Right kidney (tissue), 1 donor: ENCODE results near the gene RASSF9.

ENCODE experiments used
- DNase-seq: peaks from one replicate; pipeline ENCODE4 v3.0.0-alpha.2; 2016

The RASSF9 gene

DNA sequence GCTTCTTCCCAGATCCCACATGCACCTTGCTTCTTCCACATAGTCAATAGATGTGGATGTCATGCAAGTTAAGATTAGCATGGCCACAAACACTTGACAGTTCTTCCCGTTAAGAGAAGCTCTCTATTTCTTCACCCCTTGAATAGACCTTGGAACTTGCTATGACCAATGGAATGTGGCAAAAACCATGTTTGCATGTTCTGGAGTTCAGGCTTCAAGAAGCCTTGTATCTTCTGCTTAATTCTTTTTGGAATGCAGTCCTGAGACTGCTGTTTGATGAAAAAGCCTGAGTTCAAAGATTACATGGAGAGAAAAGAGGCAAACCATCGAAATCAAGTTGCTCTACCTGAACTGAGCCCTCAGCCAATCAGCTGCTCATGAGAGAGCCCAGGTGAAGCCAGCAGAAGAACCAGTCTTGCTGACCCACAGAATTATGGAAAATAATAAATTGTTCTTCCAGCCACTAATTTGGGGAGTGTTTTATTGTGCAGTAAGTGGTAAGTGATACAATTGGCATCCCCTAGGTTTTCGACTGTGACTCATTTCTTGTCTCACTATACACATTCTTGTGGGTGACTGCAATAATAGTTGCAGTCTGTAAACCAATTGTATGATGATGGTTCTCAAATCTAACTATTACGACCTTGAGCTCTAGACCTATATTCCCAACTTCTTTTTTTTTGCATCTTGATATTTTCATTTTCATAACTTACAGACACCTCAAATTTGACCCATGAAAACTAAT is 12.6 kb downstream of the RASSF9 start:
- DNase-seq, result no peak

DNA sequence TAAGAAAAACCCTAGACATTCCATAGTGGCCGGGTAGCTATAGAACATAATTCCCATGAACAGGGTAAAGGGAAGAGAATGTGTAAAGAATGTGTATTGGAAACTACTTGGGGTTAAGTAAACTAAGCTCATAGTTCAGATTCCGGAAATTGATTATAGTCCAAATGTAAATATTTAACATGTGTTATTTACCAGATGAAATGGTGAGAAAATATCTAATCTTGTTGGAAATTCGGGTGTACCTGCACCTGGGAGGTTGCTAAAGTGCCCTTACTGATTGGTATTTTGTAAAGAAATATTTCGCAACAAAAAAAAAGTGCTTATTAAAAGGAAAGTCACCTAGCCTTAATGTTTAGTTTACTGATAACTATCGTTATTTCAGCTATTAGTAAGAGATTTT is 14.4 kb downstream of the RASSF9 start:
- DNase-seq, result no peak

DNA sequence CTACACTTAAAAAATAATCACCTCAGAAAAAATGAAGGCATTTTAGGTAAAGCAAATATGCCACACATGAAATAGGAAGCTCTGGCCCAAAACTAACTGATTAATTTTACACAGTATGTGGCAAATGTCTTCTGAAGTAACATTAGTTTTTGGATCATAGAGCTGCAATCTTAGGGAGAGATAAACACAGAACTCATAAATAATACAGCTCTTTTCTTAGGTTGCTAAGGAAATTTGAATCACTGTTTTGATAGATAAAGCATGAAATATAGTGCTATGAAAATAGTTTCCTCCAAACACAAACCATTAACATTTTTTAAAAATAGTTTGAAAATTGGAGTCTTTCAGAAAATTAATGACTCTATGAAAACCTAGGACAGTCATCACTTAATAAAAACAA is 15.0 kb downstream of the RASSF9 start:
- no peak for DNase-seq

DNA sequence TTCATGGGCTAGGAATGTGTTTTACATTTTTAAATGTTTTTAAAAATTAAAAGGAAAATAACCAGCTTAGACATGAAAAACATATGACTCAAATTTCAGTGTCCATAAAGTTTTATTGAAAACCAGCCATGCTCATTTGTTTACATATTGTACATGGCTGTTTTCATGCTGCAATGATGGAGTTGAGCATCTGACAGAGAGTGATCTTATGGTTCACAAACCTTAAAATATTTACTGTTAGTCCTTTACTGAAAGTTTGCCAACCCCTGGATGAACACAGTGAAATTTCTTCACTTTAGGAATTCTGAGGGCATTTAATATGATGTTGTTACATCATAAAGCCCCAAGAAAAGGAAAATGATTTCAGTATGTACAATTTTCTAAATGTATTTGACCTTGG is 16.1 kb downstream of the RASSF9 start:
- no peak for DNase-seq

DNA sequence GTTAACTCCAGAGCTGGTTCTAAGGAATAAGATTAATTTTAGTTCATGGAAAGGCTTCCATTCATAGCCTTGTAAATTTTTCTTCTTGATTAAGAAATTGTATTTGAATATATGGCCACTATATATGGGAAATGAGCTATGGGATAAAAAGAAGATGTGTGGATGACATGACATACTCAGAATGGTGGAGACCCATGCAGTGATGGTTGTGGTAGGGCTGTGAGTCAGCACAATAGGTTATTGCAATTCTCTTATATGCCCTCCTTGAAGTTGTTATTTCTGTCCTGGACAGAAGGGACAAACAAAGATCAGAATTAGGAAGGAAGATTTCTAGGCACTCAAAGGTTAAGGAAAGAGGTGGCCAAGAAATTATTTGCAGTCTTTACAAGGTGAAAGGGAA is 21.5 kb downstream of the RASSF9 start:
- DNase-seq, result no peak

DNA sequence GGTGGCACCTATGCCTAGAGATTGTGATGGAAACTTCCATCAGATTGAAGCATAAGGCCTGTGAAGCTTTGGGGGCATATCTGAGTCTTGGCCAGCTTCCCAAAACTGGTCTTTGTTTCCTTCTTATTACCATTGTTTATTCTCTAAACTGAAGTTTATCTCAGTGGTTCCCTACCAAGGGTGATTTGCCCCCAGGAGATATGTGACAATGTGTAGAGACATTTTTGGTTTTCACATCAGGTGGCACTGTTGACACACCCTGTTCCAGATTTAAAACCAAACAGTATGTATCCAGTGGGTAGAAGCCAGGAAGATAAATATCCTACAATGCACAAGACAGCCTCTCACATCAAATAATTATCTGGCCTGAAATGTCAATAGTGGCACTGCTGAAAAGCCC is 22.1 kb downstream of the RASSF9 start:
- no peak for DNase-seq

DNA sequence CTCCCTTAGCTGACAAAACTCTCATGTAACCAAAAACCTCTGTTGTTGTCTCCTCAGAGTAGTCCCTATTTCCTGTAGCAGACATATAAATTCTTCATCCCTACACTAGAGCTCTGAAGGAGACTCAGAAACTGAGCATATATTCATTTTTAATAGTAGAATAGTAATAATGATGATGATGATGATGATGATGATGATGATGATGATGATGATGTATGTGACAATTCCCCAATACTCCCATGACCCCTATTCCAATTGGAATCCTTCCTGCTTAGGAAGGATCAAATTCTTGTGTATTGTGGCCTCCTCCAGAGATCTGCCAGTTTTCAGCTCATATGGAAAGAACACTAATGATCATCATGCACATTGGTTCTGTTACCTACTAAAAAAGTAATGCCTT is 26.7 kb downstream of the RASSF9 start:
- no peak for DNase-seq

DNA sequence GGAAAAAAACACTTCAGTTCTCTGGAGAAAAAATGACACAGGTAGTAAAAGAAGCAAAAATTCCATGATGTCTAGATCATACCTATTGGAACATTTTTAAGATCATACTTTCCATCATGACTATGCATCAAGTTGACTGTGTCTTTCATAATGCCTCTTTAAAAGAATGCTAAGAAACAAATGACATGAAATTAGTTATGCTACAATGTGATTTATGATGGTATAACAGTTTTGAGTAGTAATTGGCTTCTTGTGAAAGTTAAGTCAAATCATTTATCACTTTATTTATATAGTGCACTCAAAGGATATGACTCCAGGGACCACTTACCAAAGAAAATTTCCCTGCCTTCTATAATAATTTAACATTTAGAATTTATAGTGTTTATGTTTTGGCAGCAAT is 28.5 kb downstream of the RASSF9 start:
- no peak for DNase-seq

DNA sequence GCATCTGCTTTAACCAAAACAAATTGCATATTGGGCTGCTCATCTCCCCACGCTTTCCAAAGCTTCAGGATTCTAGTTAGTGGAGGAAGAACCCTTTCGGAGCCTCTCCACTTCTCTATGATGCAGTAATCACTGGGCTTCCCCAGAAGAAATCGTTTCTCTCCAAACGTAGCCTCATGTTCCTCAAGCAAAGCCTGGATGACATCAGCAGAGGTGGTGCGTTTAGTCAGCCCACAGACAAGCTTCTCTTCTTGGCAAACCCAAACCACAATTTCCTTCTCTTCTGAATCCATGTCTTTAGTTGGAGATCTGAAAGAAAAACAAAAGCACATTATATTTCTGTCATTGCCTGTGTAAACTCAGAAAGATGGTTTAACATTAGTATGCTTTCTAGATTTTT is 30.6 kb downstream of the RASSF9 start:
- no peak for DNase-seq

DNA sequence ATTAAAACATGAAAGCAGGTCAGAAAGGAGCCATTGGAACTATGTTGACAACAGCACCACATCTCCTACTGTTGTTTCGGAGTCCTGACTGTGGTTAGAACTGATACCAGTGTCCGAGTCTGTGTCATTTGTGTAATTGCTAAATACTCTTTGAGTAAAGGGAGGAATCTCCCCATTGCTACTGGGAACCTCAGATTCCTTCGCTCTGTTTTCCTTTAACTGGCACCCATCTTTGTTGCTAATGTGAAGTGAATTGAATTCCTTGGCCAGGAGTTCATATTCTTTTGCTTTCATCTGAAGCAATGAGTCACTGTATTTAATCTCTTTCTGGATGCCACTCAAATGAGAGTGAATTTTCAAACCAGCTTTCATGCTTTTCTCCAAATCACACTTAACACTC is 31.5 kb downstream of the RASSF9 start:
- no peak for DNase-seq

DNA sequence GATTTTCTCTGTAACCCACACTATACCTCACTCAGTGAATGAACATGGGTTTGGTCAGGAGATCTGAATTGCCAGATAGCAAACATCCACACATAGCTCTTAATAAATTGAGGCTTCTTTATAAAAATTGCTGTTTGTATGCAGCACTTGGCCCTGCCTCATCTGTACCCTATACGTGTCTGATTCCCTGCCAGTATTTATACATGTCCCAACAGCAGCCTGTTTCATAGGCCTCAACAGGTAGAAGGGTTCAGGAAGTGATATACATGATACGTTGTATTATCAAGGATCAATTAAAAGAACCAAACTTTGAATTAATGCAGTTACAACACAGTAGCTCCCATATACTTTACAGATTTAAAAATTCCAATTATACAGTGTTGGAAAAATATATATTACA is 32.3 kb downstream of the RASSF9 start:
- DNase-seq, result no peak

DNA sequence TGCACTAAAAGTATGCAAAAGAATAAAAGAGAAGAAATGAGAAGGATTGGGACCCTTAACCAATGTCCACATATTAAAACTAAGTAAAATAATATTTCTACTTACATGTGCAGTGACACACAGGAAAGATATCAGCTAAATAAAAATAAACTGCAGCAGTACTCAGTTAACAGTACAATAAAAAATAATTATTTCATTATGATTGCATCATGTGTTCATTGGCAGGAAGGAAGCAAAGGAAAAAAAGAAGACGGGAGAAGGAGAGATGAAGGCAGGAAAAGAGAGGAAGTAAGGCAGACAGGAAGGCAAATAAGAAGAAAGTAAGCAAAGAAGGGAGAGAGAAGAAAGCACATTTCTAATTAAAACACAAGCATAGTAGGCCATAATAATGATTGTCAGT is 33.0 kb downstream of the RASSF9 start:
- DNase-seq, result no peak

DNA sequence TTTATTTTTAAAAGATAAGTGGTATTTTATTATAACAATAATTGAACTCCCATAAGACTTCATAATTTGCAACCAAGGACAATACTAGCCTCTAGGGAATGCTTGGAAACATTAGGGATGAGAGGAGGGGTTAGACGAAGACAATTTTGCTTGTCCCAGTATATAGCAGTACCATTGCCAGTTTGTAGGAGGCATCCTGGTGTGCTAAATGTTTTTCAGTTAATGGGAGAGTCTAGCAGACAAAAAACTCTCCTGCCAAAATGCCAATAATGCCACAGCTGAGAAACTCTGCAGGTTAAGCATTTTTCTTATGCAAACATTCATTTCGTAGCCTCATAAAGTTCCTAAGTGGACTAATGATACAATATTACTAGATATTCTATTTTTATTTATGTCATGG is 38.1 kb downstream of the RASSF9 start:
- no peak for DNase-seq

DNA sequence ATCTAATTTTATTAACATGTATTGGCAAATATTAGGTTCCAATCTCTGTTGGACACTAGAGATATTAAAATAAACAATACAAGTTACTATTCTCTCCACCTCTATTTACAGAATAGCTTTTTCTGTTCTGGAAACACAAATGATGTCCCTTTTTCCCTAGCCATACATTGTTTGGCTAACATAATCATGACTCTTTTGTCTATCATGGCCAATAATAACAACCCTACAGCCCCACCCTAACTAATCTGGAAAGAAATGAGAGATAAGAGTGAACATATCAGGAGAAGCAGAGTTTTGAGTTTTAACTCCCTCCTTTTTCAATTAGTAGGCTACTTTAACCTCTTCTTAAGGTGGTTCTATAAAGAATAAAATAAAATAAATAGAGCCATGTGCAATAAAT is 40.2 kb downstream of the RASSF9 start:
- no peak for DNase-seq

DNA sequence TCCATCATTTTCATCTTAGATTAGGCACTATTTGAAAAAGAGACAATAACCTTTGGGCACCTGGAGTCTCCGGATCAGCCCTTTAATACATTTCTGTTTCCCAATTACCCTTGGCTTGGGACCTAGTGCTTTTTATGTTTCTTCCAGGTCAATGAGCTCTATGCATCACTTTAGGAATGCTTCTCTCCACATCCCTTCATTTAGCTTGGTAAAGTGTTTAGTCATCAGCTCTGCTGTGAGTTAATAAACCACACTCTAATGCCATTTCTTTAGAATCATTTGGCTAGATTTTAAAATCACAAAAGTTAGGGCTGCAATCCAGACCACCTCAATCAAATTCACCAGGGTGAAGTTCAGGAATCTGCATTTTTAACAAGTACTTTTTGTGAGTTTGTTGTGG is 41.7 kb downstream of the RASSF9 start:
- DNase-seq, result no peak

DNA sequence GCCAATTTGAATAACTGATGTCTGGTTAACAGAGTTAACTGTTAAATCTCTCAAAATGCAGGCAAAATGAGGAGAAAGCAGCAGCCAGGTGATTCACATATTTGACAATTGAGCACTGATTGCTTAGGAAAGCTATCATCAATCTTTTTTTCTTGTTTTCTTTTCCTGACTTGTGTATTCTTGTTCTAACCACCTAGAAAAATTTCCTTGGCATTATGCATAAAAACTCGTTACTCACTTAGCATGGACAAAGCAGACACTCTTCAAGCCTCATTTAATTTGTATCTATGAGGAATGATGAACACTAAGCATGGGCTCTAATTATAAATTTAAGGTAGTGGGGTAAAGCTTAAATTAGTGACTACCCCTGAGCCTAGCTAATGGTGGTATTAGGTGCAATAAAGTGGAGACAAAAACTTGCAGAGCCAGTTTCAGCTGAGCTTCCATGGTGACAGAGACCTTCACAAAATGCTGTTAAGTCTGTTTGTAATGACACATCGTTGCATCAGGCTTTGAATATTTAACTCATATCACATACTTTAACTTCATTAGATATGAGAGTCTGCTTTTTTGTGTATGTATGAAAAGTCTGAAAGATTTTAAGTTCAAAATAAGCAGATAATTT is 52.0 kb downstream of the RASSF9 start:
- DNase-seq, result no peak

DNA sequence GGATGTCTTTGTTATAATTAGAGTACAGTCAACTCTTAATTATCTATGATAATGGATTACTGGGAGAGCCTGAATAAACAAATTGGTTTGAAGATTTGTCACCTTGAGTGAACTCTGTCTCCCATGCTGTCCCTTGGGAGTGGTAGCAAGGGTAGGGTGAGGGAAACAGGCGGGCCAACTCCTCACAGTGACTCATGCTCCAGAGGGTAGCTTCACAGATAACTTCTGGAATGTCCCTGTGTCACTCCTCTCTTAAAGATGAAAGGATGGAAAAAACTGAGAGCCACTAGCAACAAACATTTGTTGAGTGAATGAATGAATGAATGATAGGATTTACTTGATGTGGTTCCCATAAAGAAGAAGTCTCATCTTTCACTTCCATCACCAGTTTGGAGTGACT is 53.5 kb downstream of the RASSF9 start:
- DNase-seq, result no peak

DNA sequence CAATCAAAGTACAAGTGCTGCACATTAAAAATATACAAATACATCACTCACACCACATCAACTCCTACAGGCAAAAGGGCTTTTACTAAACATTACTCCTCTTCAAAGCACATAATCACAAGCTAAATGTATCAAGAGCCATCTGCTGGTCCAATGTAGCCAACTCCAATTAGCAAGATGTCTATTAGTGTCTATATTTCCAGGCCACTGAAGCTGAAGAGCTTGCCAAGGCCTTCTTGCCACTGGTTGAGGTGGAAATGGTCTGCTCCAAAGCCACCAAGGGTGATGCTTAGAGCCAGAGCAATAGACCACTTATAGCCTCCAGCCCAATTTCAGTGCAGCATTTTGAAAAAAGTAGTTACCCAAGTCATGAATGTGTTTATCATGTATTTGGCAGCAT is 54.4 kb downstream of the RASSF9 start:
- no peak for DNase-seq

DNA sequence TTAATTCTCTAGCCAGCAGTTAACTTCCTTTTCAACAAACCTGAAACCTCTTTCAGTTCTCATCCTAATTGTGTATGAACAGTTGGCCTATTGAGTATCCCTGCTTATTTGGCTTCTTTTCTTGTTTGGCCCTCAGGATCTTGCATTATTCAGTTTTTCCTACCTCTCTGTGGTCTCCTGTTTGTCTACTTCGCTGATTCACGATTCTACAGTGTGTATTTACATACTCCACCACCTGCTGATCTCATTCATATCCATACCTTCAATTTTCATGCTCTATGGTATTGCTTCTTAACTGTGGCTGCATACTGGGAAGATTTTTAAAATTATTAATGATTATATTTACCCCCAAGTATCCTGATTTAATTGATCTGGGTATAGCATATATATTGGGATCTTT is 56.4 kb downstream of the RASSF9 start:
- no peak for DNase-seq

DNA sequence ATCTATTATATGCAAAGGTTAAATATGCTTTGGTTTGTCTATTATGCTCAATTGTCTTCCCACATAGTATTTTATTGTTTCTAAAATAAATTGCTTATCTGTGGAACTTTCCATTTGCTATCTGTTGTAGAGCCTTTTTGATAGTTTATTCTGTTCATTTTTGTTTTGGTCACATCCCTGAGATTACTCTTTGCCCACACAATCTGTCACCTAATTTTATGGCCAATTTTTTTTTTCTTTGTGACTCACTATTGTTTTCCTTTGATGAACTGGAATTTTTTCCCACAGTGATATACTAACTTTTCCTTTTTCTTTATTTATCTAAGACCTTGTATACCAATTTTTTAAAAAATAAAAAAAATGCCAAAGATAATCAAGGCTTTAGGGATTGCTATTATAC is 61.1 kb downstream of the RASSF9 start:
- no peak for DNase-seq

DNA sequence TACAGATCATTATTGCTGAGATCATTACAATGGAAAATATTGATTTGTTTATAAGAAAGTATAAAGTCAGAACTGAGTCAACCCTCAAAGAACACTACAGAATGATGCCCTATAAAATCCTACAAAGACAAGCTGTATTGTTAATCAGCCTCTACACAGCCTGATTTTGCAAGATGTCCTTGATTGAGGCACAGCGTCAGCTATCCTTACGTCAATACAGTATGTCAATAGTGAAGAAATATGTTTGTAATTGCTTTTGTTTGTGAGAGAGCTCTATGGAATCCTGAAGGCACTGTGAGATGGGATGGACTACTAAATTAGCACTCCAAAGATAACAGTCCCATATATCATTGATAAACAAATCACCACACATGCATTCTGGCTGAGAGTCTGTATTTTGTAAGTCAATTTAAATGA is 70.7 kb downstream of the RASSF9 start:
- DNase-seq, result no peak

DNA sequence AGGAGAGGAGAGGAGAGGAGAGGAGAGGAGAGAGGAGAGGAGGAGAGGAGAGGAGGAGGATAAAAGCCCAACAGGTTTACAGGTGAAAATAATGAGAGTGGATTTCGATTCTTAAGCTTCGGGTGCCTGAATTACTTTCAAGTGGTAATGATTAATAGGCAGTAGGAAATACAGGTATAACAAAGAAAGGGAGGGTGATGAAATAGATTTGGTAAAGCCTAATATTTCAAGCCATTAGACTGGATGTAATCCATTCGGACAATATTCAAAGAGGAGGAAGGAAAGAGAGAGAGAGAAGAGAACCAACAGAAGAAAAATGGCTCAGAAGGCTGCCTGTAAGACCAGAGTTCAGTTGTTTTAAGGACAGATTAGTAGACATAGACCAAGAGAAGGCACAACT is 76.6 kb downstream of the RASSF9 start:
- no peak for DNase-seq

DNA sequence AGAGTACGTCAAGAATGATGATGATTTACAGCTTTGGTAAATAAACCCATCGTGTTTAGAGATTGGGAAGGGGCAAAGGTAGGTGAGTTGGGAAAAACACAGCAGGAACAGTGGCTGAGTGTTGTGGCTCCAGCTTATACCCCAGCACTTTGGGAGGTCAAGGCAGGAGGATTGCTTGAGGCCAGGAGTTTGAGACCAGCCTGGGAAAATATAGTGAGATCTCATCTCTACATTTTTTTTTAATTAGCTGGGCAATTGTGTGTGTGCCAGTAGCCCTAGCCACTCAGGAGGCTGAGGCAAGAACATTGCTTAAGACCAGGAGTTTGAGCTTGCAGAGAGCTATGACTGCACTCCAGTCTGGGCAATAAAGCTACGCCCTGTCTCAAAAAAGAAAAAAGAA is 77.1 kb downstream of the RASSF9 start:
- DNase-seq, result no peak

DNA sequence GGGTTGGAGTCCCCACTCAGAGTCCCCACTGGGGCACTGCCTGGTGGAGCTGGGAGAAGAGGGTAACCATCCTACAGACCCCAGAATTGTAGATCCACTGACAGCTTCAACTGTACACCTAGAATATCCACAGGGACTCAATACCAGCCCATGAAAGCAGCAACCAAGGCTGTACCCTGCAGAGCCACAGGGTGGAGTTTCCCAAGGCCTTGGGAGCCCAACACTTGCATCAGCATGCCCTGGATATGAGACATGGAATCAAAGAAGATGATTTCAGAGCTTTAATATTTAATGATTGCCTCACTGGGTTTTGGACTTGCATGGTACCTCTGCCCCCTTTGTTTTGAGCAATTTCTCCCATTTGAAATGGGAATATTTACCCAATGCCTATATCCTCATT is 80.4 kb downstream of the RASSF9 start:
- DNase-seq, result no peak
